ENCODE data around the gene BCAN.
"Not testable (repeated sequence)": the region's sequence is repeated elsewhere in the genome, so short reads cannot be mapped to it uniquely, and the experiment has no call there.

Gene BCAN

GRCh38 chr1:156627313-156627880 is 14.5 kb upstream of the BCAN start:
- 82 to 86% methylated on average over 2 of the region's 2 CpGs for WGBS, 2 experiments
- H3K4me1 ChIP-seq (ENCODE audit: control insufficient read depth, insufficient read depth, low read length): peaks cover 9% of the 10 kb centered on the region
- no peaks in the 10 kb centered on the region for H3K36me3 ChIP-seq (ENCODE audit: control insufficient read depth, insufficient read depth, low read length)
- no peak overlapping the region for H3K27ac ChIP-seq (ENCODE audit: insufficient read depth, low read depth, low read length, poor library complexity, severe bottlenecking)
- peaks cover 71% of the 10 kb centered on the region for H3K27me3 ChIP-seq (ENCODE audit: control insufficient read depth, insufficient read depth, low read length, poor library complexity, severe bottlenecking)
- no peaks in the 10 kb centered on the region for H3K9me3 ChIP-seq (ENCODE audit: control insufficient read depth, low read length)
- no peak overlapping the region for H3K4me3 ChIP-seq (ENCODE audit: insufficient read depth, low read depth, low read length)

GRCh38 chr1:156629823-156630449 is 12.0 kb upstream of the BCAN start:
- H3K36me3 ChIP-seq (ENCODE audit: control insufficient read depth, insufficient read depth, low read length): no peaks in the 10 kb centered on the region
- H3K4me3 ChIP-seq (ENCODE audit: insufficient read depth, low read depth, low read length): no peak overlapping the region
- no peaks in the 10 kb centered on the region for H3K9me3 ChIP-seq (ENCODE audit: control insufficient read depth, low read length)
- peaks cover 2% of the 10 kb centered on the region for H3K4me1 ChIP-seq (ENCODE audit: control insufficient read depth, insufficient read depth, low read length)
- H3K27me3 ChIP-seq (ENCODE audit: control insufficient read depth, insufficient read depth, low read length, poor library complexity, severe bottlenecking): peaks cover 71% of the 10 kb centered on the region
- no peak overlapping the region for H3K27ac ChIP-seq (ENCODE audit: insufficient read depth, low read depth, low read length, poor library complexity, severe bottlenecking)
- WGBS, 2 experiments: 91% methylated on average over 8 of the region's 8 CpGs

GRCh38 chr1:156631152-156631551 is 10.8 kb upstream of the BCAN start:
- H3K36me3 ChIP-seq (ENCODE audit: control insufficient read depth, insufficient read depth, low read length); H3K4me1 ChIP-seq (ENCODE audit: control insufficient read depth, insufficient read depth, low read length); H3K9me3 ChIP-seq (ENCODE audit: control insufficient read depth, low read length); H3K27ac ChIP-seq (ENCODE audit: insufficient read depth, low read depth, low read length, poor library complexity, severe bottlenecking); H3K4me3 ChIP-seq (ENCODE audit: insufficient read depth, low read depth, low read length): not testable (repeated sequence)
- 64 to 65% methylated on average over 9 of the region's 9 CpGs for WGBS, 2 experiments
- H3K27me3 ChIP-seq (ENCODE audit: control insufficient read depth, insufficient read depth, low read length, poor library complexity, severe bottlenecking): peaks cover 71% of the 10 kb centered on the region

GRCh38 chr1:156632355-156632754 is 9.6 kb upstream of the BCAN start:
- WGBS, 2 experiments: 76% methylated on average over 3 of the region's 3 CpGs
- Histone ChIP-seq H3K9me3 (ENCODE audit: control insufficient read depth, low read length) (no peaks in the 10 kb centered on the region), H3K27me3 (ENCODE audit: control insufficient read depth, insufficient read depth, low read length, poor library complexity, severe bottlenecking) (peaks cover 69% of the 10 kb centered on the region), H3K36me3 (ENCODE audit: control insufficient read depth, insufficient read depth, low read length) (no peaks in the 10 kb centered on the region), H3K27ac (ENCODE audit: insufficient read depth, low read depth, low read length, poor library complexity, severe bottlenecking) (no peak overlapping the region), H3K4me1 (ENCODE audit: control insufficient read depth, insufficient read depth, low read length) (no peaks in the 10 kb centered on the region), H3K4me3 (ENCODE audit: insufficient read depth, low read depth, low read length) (no peak overlapping the region)

- no peak overlapping the region for H3K27ac ChIP-seq (ENCODE audit: insufficient read depth, low read depth, low read length, poor library complexity, severe bottlenecking)
- peaks cover 99% of the 10 kb centered on the region for H3K27me3 ChIP-seq (ENCODE audit: control insufficient read depth, insufficient read depth, low read length, poor library complexity, severe bottlenecking)
- no peaks in the 10 kb centered on the region for H3K9me3 ChIP-seq (ENCODE audit: control insufficient read depth, low read length)
- WGBS, 2 experiments: 72 to 75% methylated on average over 7 to 8 of the region's 8 CpGs
- no peaks in the 10 kb centered on the region for H3K36me3 ChIP-seq (ENCODE audit: control insufficient read depth, insufficient read depth, low read length)
- H3K4me1 ChIP-seq (ENCODE audit: control insufficient read depth, insufficient read depth, low read length): peaks cover 10% of the 10 kb centered on the region
- no peak overlapping the region for H3K4me3 ChIP-seq (ENCODE audit: insufficient read depth, low read depth, low read length)
Measured at GRCh38 chr1:156638189-156638985, 3.5 kb upstream of the BCAN start.

GRCh38 chr1:156639601-156640101 is 2.3 kb upstream of the BCAN start:
- no peak overlapping the region for H3K4me3 ChIP-seq (ENCODE audit: insufficient read depth, low read depth, low read length)
- H3K4me1 ChIP-seq (ENCODE audit: control insufficient read depth, insufficient read depth, low read length): peaks cover 10% of the 10 kb centered on the region
- H3K27ac ChIP-seq (ENCODE audit: insufficient read depth, low read depth, low read length, poor library complexity, severe bottlenecking): no peak overlapping the region
- no peaks in the 10 kb centered on the region for H3K9me3 ChIP-seq (ENCODE audit: control insufficient read depth, low read length)
- H3K36me3 ChIP-seq (ENCODE audit: control insufficient read depth, insufficient read depth, low read length): no peaks in the 10 kb centered on the region
- WGBS, 2 experiments: 78 to 79% methylated on average over 6 of the region's 6 CpGs
- peaks cover 99% of the 10 kb centered on the region for H3K27me3 ChIP-seq (ENCODE audit: control insufficient read depth, insufficient read depth, low read length, poor library complexity, severe bottlenecking)

GRCh38 chr1:156640842-156641706 is 843 bp upstream of the BCAN start:
- Histone ChIP-seq H3K9me3 (ENCODE audit: control insufficient read depth, low read length) (no peaks in the 10 kb centered on the region), H3K4me3 (ENCODE audit: insufficient read depth, low read depth, low read length) (peak overlapping the region; percentile 26), H3K36me3 (ENCODE audit: control insufficient read depth, insufficient read depth, low read length) (no peaks in the 10 kb centered on the region), H3K27me3 (ENCODE audit: control insufficient read depth, insufficient read depth, low read length, poor library complexity, severe bottlenecking) (peaks cover 99% of the 10 kb centered on the region), H3K4me1 (ENCODE audit: control insufficient read depth, insufficient read depth, low read length) (peaks cover 10% of the 10 kb centered on the region), H3K27ac (ENCODE audit: insufficient read depth, low read depth, low read length, poor library complexity, severe bottlenecking) (no peak overlapping the region)
- 42 to 50% methylated on average over 6 of the region's 6 CpGs for WGBS, 2 experiments

- Histone ChIP-seq H3K4me3 (ENCODE audit: insufficient read depth, low read depth, low read length) (peak overlapping the region; percentile 39), H3K9me3 (ENCODE audit: control insufficient read depth, low read length) (no peaks in the 10 kb centered on the region), H3K27ac (ENCODE audit: insufficient read depth, low read depth, low read length, poor library complexity, severe bottlenecking) (no peak overlapping the region), H3K27me3 (ENCODE audit: control insufficient read depth, insufficient read depth, low read length, poor library complexity, severe bottlenecking) (peaks cover 93% of the 10 kb centered on the region), H3K4me1 (ENCODE audit: control insufficient read depth, insufficient read depth, low read length) (peaks cover 10% of the 10 kb centered on the region), H3K36me3 (ENCODE audit: control insufficient read depth, insufficient read depth, low read length) (no peaks in the 10 kb centered on the region)
- 7 to 8% methylated on average over 40 of the region's 40 CpGs for WGBS, 2 experiments
Measured at GRCh38 chr1:156642265-156643048, 540 bp downstream of the BCAN start.

- 47 to 62% methylated on average over 2 to 5 of the region's 7 CpGs for WGBS, 2 experiments
- Histone ChIP-seq H3K36me3 (ENCODE audit: control insufficient read depth, insufficient read depth, low read length) (no peaks in the 10 kb centered on the region), H3K9me3 (ENCODE audit: control insufficient read depth, low read length) (no peaks in the 10 kb centered on the region), H3K27ac (ENCODE audit: insufficient read depth, low read depth, low read length, poor library complexity, severe bottlenecking) (no peak overlapping the region), H3K4me1 (ENCODE audit: control insufficient read depth, insufficient read depth, low read length) (peaks cover 10% of the 10 kb centered on the region), H3K4me3 (ENCODE audit: insufficient read depth, low read depth, low read length) (no peak overlapping the region), H3K27me3 (ENCODE audit: control insufficient read depth, insufficient read depth, low read length, poor library complexity, severe bottlenecking) (peaks cover 93% of the 10 kb centered on the region)
Measured at GRCh38 chr1:156643049-156643777, 1.3 kb downstream of the BCAN start.
